Activated naive CD4-positive, alpha-beta T cell treated with anti-CD3 and anti-CD28 coated beads, Interleukin-2, amount 50 U/mL, for 24 hours (primary cell): Measurements from ENCODE around the gene GPR45.
"Not testable (repeated sequence)": the region's sequence is repeated elsewhere in the genome, so short reads cannot be mapped to it uniquely, and the experiment has no call there.

Experiments used
- H3K27ac Mint-ChIP-seq: one replicate; pipeline ENCODE4 v1.8.0; 2021; ENCODE audit warnings: mild to moderate bottlenecking, mixed read lengths
- H3K27me3 Mint-ChIP-seq: one replicate; pipeline ENCODE4 v1.8.0; 2021; ENCODE audit warnings: mixed read lengths
- H3K36me3 Mint-ChIP-seq: one replicate; pipeline ENCODE4 v1.8.0; 2021; ENCODE audit warnings: mixed read lengths
- H3K4me1 Mint-ChIP-seq: one replicate; pipeline ENCODE4 v1.8.0; 2021; ENCODE audit warnings: mixed read lengths
- H3K4me3 Mint-ChIP-seq: one replicate; pipeline ENCODE4 v1.8.0; 2021; ENCODE audit warnings: mild to moderate bottlenecking, mixed read lengths
- H3K9me3 Mint-ChIP-seq: one replicate; pipeline ENCODE4 v1.8.0; 2021; ENCODE audit warnings: mixed read lengths

GPR45 gene

GRCh38 chr2:105248316-105249070 is 7.0 kb downstream of the GPR45 start:
- no peaks in the 10 kb centered on the region for H3K9me3 Mint-ChIP-seq
- H3K27ac Mint-ChIP-seq, result no peak overlapping the region
- no peak overlapping the region for H3K4me3 Mint-ChIP-seq
- H3K36me3 Mint-ChIP-seq, result no peaks in the 10 kb centered on the region
- H3K4me1 Mint-ChIP-seq, result no peaks in the 10 kb centered on the region
- H3K27me3 Mint-ChIP-seq, result no peaks in the 10 kb centered on the region

- Mint-ChIP-seq H3K36me3 (no peaks in the 10 kb centered on the region), H3K4me1 (no peaks in the 10 kb centered on the region), H3K27me3 (no peaks in the 10 kb centered on the region), H3K9me3 (no peaks in the 10 kb centered on the region), H3K27ac (no peak overlapping the region), H3K4me3 (no peak overlapping the region)
Measured at GRCh38 chr2:105249181-105249580, 7.6 kb downstream of the GPR45 start.

DNA sequence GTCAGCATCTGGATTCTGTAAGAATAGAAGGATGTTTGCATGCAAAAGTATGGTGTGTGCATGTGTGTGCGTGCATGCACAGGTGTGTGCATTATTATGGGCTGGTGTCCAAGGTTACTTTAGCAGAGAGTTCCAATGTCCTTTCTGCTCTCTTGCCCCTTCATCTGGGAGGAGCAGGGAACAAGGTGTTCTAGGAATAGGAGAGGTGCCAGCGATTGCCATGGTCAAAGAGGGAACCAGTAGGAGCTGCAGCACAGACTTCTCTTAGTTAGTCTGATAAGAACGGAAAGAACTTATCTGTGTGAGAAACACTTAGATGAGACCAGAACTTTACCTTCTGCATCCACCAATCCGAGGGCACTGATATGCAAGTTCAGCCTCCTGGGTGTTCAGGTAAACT is 8.3 kb downstream of the GPR45 start:
- Mint-ChIP-seq H3K9me3 (no peaks in the 10 kb centered on the region), H3K27ac (no peak overlapping the region), H3K4me3 (no peak overlapping the region), H3K36me3 (no peaks in the 10 kb centered on the region), H3K4me1 (no peaks in the 10 kb centered on the region), H3K27me3 (no peaks in the 10 kb centered on the region)

- not testable (repeated sequence) for H3K36me3 Mint-ChIP-seq, H3K4me3 Mint-ChIP-seq, H3K9me3 Mint-ChIP-seq, H3K4me1 Mint-ChIP-seq, H3K27ac Mint-ChIP-seq, H3K27me3 Mint-ChIP-seq
Measured at GRCh38 chr2:105251016-105251648, 9.6 kb downstream of the GPR45 start.

GRCh38 chr2:105252271-105252670 is 10.7 kb downstream of the GPR45 start:
- no peaks in the 10 kb centered on the region for H3K27me3 Mint-ChIP-seq
- H3K4me1 Mint-ChIP-seq, result no peaks in the 10 kb centered on the region
- H3K27ac Mint-ChIP-seq, result no peak overlapping the region
- no peaks in the 10 kb centered on the region for H3K36me3 Mint-ChIP-seq
- H3K4me3 Mint-ChIP-seq, result no peak overlapping the region
- no peaks in the 10 kb centered on the region for H3K9me3 Mint-ChIP-seq

GRCh38 chr2:105254531-105255210 is 13.1 kb downstream of the GPR45 start:
- no peaks in the 10 kb centered on the region for H3K27me3 Mint-ChIP-seq
- H3K4me3 Mint-ChIP-seq, result no peak overlapping the region
- H3K36me3 Mint-ChIP-seq, result no peaks in the 10 kb centered on the region
- no peaks in the 10 kb centered on the region for H3K9me3 Mint-ChIP-seq
- H3K4me1 Mint-ChIP-seq, result no peaks in the 10 kb centered on the region
- H3K27ac Mint-ChIP-seq, result no peak overlapping the region

GRCh38 chr2:105255979-105256378 is 14.4 kb downstream of the GPR45 start:
- no peaks in the 10 kb centered on the region for H3K9me3 Mint-ChIP-seq
- H3K4me1 Mint-ChIP-seq, result no peaks in the 10 kb centered on the region
- H3K36me3 Mint-ChIP-seq, result no peaks in the 10 kb centered on the region
- H3K27ac Mint-ChIP-seq, result no peak overlapping the region
- H3K4me3 Mint-ChIP-seq, result no peak overlapping the region
- no peaks in the 10 kb centered on the region for H3K27me3 Mint-ChIP-seq

- Mint-ChIP-seq H3K9me3 (no peaks in the 10 kb centered on the region), H3K4me3 (no peak overlapping the region), H3K27ac (no peak overlapping the region), H3K4me1 (no peaks in the 10 kb centered on the region), H3K27me3 (no peaks in the 10 kb centered on the region), H3K36me3 (no peaks in the 10 kb centered on the region)
Measured at GRCh38 chr2:105256431-105257047, 15.0 kb downstream of the GPR45 start.

GRCh38 chr2:105257981-105258380 is 16.4 kb downstream of the GPR45 start:
- Mint-ChIP-seq H3K4me3 (no peak overlapping the region), H3K9me3 (no peaks in the 10 kb centered on the region), H3K36me3 (no peaks in the 10 kb centered on the region), H3K27me3 (no peaks in the 10 kb centered on the region), H3K4me1 (no peaks in the 10 kb centered on the region), H3K27ac (no peak overlapping the region)

- no peak overlapping the region for H3K4me3 Mint-ChIP-seq
- no peak overlapping the region for H3K27ac Mint-ChIP-seq
- H3K36me3 Mint-ChIP-seq, result no peaks in the 10 kb centered on the region
- no peaks in the 10 kb centered on the region for H3K9me3 Mint-ChIP-seq
- no peaks in the 10 kb centered on the region for H3K4me1 Mint-ChIP-seq
- no peaks in the 10 kb centered on the region for H3K27me3 Mint-ChIP-seq
Measured at GRCh38 chr2:105258835-105259350, 17.4 kb downstream of the GPR45 start.

DNA sequence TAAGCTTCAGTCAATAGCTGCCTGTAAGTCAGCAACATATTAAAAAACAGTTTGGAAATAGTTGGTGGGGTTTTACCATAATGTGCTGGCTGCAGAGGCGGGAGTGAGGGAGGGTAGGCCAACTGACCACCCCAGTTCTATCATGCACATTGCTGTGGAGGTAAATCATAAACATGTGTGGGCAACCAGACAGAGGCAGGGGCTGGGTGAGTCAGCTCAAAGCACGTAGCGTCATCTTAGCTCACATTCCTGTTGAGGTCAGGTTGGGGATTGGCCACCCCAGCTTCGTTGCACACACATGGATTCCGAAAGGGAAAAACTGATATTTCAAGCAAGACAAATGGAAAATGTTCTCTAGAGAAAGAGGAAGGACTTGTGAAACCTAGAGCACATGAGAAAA is 19.5 kb downstream of the GPR45 start:
- Mint-ChIP-seq H3K36me3 (peaks cover under 1% of the 10 kb centered on the region), H3K4me3 (no peak overlapping the region), H3K27ac (peak overlapping the region; percentile 66), H3K9me3 (no peaks in the 10 kb centered on the region), H3K4me1 (no peaks in the 10 kb centered on the region), H3K27me3 (no peaks in the 10 kb centered on the region)

GRCh38 chr2:105262651-105263091 is 21.1 kb downstream of the GPR45 start:
- H3K4me3 Mint-ChIP-seq, result no peak overlapping the region
- no peaks in the 10 kb centered on the region for H3K9me3 Mint-ChIP-seq
- H3K27me3 Mint-ChIP-seq, result no peaks in the 10 kb centered on the region
- no peak overlapping the region for H3K27ac Mint-ChIP-seq
- peaks cover 4% of the 10 kb centered on the region for H3K36me3 Mint-ChIP-seq
- H3K4me1 Mint-ChIP-seq, result no peaks in the 10 kb centered on the region

- Mint-ChIP-seq H3K36me3 (peaks cover 19% of the 10 kb centered on the region), H3K9me3 (no peaks in the 10 kb centered on the region), H3K27me3 (no peaks in the 10 kb centered on the region), H3K4me3 (no peak overlapping the region), H3K4me1 (no peaks in the 10 kb centered on the region), H3K27ac (no peak overlapping the region)
Measured at GRCh38 chr2:105269426-105269825, 27.9 kb downstream of the GPR45 start.

DNA sequence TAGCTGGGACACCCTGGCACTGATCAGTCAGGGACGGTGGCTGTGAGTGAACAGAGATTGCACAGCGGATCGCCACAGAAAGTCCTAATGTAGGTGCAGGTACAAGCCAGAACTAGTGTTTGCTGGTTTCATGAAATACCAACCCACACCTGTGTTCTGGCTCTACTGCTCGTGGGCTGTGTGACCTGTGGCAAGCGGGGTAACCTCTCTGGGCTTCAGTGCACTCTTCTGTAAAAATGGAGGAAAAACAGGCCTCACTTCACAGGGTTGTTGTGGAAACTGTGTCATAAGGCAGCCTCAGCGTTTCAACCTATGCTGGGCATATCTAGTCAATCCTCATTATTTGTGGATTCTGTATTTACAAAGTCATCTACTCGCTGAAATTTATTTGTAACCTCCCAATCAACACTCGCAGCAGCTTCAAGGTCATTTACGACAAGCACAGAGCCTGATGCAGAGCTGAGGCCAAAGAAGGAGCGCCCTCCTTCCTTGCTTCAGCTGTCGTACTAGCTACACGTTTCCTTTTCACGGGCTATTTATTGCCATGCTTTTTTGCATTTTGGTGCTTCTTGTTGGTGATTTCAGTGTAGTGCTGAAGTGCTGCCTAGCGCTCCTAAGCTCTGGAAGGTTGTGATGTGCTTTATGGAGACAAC is 30.0 kb downstream of the GPR45 start:
- Mint-ChIP-seq H3K4me1 (no peaks in the 10 kb centered on the region), H3K4me3 (no peak overlapping the region), H3K36me3 (peaks cover 15% of the 10 kb centered on the region), H3K27me3 (no peaks in the 10 kb centered on the region), H3K27ac (no peak overlapping the region), H3K9me3 (no peaks in the 10 kb centered on the region)

GRCh38 chr2:105272176-105272575 is 30.6 kb downstream of the GPR45 start:
- H3K36me3 Mint-ChIP-seq, result peaks cover 17% of the 10 kb centered on the region
- no peak overlapping the region for H3K4me3 Mint-ChIP-seq
- H3K4me1 Mint-ChIP-seq, result no peaks in the 10 kb centered on the region
- H3K27ac Mint-ChIP-seq, result no peak overlapping the region
- H3K9me3 Mint-ChIP-seq, result no peaks in the 10 kb centered on the region
- H3K27me3 Mint-ChIP-seq, result no peaks in the 10 kb centered on the region
